ENCODE measurements around the gene MITD1.
"Not testable (repeated sequence)": the region's sequence is repeated elsewhere in the genome, so short reads cannot be mapped to it uniquely, and the experiment has no call there.

The MITD1 gene

GRCh38 chr2:99140056-99140859 lies 40.6 kb downstream of the MITD1 start:
- H3K4me1 ChIP-seq (ENCODE audit: control insufficient read depth in 1 of 2, insufficient read depth in 1 of 2, low read depth in 1 of 2, low read length in 1 of 2) = peaks cover 19 to 38% of the 10 kb centered on the region in 2 experiments
- no peaks in the 10 kb centered on the region for H3K9me3 ChIP-seq
- no peak for TF ChIP-seq CTCF (IDR thresholded peaks at IDR 0.05)
- H3K27me3 ChIP-seq = peaks cover 11% of the 10 kb centered on the region
- H3K27ac ChIP-seq = peak overlapping the region; percentile 84
- no peaks in the 10 kb centered on the region for H3K36me3 ChIP-seq
- peak overlapping the region; percentile 85 to 98 for H3K4me3 ChIP-seq (ENCODE audit: low read depth in 1 of 2, low read length in 1 of 2)

- Histone ChIP-seq H3K27ac (no peak overlapping the region), H3K9me3 (no peaks in the 10 kb centered on the region), H3K36me3 (no peaks in the 10 kb centered on the region), H3K27me3 (peaks cover 11% of the 10 kb centered on the region), H3K4me1 (ENCODE audit: control insufficient read depth in 1 of 2, insufficient read depth in 1 of 2, low read depth in 1 of 2, low read length in 1 of 2) (peaks cover 15 to 28% of the 10 kb centered on the region in 2 experiments), H3K4me3 (ENCODE audit: low read depth in 1 of 2, low read length in 1 of 2) (no peak overlapping the region)
- no peak for TF ChIP-seq CTCF (IDR thresholded peaks at IDR 0.05)
Measured at GRCh38 chr2:99139003-99139402, 41.9 kb downstream of the MITD1 start.

- not testable (repeated sequence) for H3K4me1 ChIP-seq (ENCODE audit: control insufficient read depth in 1 of 2, insufficient read depth in 1 of 2, low read depth in 1 of 2, low read length in 1 of 2); H3K27me3 ChIP-seq; H3K27ac ChIP-seq; H3K36me3 ChIP-seq; H3K4me3 ChIP-seq (ENCODE audit: low read depth in 1 of 2, low read length in 1 of 2); H3K9me3 ChIP-seq
Measured at GRCh38 chr2:99135044-99135556, 45.8 kb downstream of the MITD1 start.

DNA sequence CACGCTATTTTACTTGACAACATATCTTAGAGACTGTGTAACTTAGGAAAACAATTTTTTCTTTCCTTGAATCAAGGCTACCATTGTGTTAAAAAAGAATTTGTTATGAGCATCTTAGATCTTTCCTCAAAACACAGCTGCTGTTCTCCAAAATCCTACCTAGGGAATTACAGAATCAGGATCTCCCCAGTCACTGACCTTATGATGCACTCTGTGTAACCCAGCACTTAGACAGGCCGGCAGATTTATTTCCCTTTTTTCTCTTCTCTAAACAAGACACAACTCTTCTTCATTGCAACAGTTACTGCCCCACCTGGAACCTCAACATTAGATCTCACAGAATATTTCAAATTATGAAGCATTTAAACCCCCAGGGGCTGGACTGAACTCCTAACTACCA lies 52.9 kb downstream of the MITD1 start:
- H3K4me1 ChIP-seq (ENCODE audit: control insufficient read depth in 1 of 2, insufficient read depth in 1 of 2, low read depth in 1 of 2, low read length in 1 of 2) = no peaks in the 10 kb centered on the region
- no peak overlapping the region for H3K4me3 ChIP-seq (ENCODE audit: low read depth in 1 of 2, low read length in 1 of 2)
- TF ChIP-seq CTCF (IDR thresholded peaks at IDR 0.05) = no peak
- H3K27me3 ChIP-seq = no peaks in the 10 kb centered on the region
- no peak overlapping the region for H3K27ac ChIP-seq
- no peaks in the 10 kb centered on the region for H3K9me3 ChIP-seq
- H3K36me3 ChIP-seq = peaks cover 4% of the 10 kb centered on the region
